Endometrial microvascular endothelial cells (primary cell): ENCODE data around the gene KCNJ18. TPM values are rescaled to one million over a fixed set of nuclear protein-coding genes. Genes with fewer than 3 reads are reported as not detected.
"Not testable (repeated sequence)": the region's sequence is repeated elsewhere in the genome, so short reads cannot be mapped to it uniquely, and the experiment has no call there.

Source experiments
- in situ Hi-C: cut with HindIII; loops from 2 replicates; pipeline ENCODE4 v1.10.0; 2017; ENCODE audit warnings: low sequenced_read_pairs, low pct_unique_long_range_greater_than_20kb; ENCODE audit errors: inconsistent ontology term
- total RNA-seq: library from RNA; depleted of rRNA; stranded (reverse); fragments of >200 nt; gene quantifications from one replicate; pipeline ENCODE4 v1.2.3, GENCODE V29; 2015; ENCODE audit errors: inconsistent ontology term

The KCNJ18 gene
- total RNA-seq, 1 donor from 2014 or later: not detected

DNA sequence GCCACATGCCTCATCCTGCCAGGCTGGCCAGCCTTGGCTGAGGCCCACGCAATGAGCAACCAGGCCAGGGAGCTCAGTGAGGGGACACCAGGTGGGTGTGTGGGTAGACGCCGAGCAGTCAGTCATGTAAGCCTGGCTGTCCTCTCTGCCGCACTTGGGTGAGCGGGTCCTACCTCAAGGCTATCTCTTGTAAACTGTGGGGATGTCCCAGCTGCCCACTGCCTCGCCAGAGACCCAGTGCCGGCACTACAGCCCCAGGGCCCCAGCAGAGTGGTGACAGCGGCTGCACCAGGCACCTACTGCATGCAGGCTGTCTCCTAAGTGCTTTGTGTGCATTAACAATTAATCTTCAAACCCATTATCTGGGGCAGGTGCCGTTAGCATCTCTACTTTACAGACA is 52.3 kb downstream of the KCNJ18 start:
- in situ Hi-C loops: not testable (repeated sequence)

DNA sequence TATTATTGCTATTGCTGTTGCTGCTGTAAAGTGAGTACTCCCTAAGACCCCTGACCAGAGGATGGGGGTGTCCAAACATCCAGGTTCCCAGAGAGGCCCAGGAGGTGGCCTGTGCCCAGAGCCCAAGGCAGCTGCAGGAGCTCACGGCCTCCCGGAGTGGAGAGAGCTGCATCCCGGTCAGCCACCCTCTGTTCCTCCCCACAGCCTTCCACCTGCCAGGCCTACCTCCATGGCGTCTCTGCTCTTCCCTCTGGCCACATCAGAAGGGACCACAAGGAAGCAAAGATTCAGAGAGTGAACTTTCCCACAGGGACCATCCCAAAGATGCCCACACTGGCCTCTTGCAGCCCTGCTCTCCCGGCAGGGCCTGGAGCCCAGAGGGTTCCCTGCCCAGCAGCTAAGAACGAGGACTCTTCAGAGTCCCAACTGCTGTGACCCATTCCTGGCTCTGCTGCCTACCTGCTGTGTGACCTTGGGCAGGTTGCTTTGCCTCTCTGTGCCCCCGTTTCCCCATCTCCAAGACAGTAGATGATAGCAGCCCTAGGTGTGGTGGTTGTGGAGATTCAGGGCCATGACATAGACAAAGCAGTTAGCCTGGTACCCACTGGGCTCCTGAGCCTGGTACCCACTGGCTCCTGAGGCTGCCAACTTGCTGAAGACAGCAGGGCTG is 53.2 kb downstream of the KCNJ18 start:
- in situ Hi-C loops: not testable (repeated sequence)

DNA sequence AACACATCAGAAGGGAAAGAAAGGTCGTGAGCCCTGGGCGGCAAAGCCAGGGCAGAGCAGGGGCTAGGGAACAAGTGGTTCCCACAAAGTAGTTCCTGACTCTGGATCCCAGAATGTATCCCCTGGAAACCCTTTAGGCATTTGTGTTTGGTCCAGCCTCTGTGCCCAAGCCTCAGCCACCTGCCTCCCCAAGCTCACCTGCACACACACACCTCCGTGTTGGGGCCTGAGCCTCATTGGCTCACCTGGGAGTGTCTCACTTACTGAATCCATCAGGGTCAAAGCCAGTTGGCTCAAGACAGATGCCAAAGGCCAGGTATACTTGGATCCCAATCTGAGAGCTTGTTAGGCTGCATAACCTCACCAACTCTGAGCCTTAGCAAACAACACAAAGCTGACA is 54.1 kb downstream of the KCNJ18 start:
- in situ Hi-C loops: not testable (repeated sequence)

DNA sequence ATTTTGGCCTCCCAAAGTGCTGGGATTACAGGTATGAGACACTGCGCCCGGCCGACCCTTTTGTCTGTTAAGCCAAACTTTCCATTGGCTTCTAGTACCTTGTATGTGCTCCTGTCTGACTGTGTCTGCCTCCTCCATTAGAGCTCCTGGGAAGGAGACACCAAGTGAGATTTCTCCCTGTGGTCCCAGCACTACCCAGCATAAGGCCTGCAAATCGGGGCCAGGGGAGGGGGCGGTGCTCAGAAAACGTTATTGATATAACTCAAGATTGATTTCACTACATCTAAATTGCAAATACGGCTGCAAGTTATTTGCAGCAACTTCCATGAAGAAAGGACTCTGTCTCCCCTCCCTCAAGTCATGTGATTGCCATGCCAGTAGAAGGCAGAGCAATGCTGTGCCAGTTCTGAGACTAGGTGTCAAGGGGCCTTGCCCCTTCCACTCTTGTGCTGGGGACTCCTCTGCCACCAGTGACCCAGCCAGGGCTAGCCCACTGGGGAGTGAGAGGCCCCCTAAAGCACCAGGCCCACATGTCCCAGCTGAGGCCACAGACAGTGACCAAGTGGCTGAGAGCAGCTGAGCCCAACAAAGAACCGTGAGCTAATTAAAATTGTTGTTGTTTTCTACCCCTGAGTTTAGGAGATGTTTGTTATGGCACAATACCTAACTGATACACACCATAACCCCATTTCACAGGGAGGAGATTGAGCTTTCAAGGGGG is 55.0 kb downstream of the KCNJ18 start:
- in situ Hi-C loops: not testable (repeated sequence)

DNA sequence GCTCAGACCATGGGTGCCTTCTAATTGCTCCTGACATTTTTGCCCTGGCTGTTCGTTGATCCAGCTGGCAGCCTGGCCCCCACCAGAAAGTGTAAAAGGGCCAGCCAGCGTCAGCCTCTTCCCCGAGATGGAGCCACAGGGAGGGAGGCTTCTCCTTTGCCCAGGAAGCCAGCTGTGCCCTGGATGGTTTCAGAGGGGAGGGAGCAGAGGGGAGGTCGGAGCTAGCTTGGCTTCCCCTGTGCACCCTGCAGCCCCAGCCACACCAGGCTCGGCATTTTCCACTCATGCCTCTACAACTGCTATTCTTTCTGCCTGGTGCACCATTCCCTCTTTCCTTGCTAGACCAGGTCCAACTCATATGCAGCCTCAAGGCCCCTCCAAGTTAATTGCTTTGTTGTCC is 56.4 kb downstream of the KCNJ18 start:
- in situ Hi-C loops: not testable (repeated sequence)

DNA sequence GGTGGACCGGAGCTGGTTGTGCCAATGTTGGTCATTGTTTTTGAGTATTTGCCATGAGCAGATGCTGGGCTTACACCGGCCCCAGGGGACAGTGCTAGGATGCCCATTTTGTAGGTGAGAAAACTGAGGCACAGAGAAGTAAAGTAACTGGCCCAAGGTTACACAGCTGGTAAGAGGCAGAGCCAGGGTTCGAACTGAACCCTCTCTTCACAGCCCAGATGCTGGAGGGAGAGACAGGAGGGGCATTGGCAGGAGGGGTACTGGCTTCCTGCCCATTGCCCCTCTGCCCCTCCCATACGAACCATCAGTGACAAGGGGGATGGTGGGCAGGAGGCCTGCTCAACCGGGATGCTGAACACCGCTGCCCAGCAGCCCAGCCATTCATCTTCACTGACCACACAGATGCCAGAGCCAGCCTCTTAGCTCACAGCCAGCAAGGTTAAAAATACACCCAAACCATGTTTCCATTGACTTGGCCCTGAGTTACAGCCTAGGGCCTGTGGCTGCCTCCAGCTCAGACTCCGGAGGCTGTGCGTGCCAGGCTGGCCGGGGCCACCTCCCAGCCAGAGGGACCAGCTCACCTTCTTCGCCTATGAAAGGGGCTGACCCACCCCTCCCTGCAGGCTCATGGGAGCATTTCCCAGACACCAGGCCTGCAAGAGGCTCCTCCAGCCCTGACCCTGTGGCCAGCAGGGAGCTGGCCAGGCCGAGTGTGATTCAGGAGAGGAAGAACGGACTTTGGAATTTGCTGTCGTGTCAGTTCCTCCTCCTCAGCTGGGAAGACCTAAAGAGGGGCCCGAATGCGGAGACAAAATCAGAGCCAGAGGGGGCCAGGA is 57.6 kb downstream of the KCNJ18 start:
- in situ Hi-C loops: not testable (repeated sequence)

DNA sequence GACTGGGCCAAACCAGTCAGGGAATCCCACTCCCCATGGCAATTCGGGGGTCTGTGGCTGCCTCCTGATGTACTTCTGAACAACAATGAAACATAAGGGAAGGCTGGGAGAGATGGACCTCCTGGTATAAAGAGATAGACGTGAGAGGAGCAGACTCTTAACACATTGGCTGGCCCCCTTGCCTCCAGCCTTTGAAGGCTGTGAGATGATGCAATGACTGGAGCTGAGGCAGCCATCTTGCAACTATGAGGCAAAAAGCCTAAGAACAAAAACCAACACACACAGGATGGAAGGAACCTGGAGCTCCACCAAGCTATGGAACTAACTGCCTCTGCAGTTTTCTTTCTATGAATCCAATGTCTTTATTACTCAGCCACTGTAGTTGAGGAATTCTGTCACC is 58.8 kb downstream of the KCNJ18 start:
- in situ Hi-C loops: not testable (repeated sequence)
